GM19023 (cell line): Measurements from ENCODE around the gene LUZP1.

ENCODE experiments used
- ATAC-seq: cut with Tn5 transposase; IDR thresholded peaks from one replicate; pipeline ENCODE4 v1.9.1; 2021; ENCODE audit warnings: mild to moderate bottlenecking, moderate library complexity; ENCODE audit not compliant: unreplicated experiment

The LUZP1 gene

GRCh38 chr1:23088027-23088426 is 80.6 kb downstream of the LUZP1 start:
- ATAC-seq: no peak

GRCh38 chr1:23085696-23086095 is 83.0 kb downstream of the LUZP1 start:
- no peak for ATAC-seq

GRCh38 chr1:23084880-23085279 is 83.8 kb downstream of the LUZP1 start:
- ATAC-seq: no peak

- no peak for ATAC-seq
These were observed 84.8 kb downstream of the LUZP1 start for GRCh38 chr1:23083714-23084480.

- ATAC-seq: no peak
These were observed 87.3 kb downstream of the LUZP1 start for GRCh38 chr1:23081376-23081775.

- no peak for ATAC-seq
These were observed 87.8 kb downstream of the LUZP1 start for GRCh38 chr1:23080885-23081284.

- ATAC-seq: no peak
These were observed 89.6 kb downstream of the LUZP1 start for GRCh38 chr1:23079025-23079424.

- ATAC-seq: no peak
These were observed 94.6 kb downstream of the LUZP1 start for GRCh38 chr1:23074012-23074411.

- ATAC-seq: no peak
These were observed 99.0 kb downstream of the LUZP1 start for GRCh38 chr1:23069675-23070074.

- no peak for ATAC-seq
These were observed 99.5 kb downstream of the LUZP1 start for GRCh38 chr1:23069149-23069548.

GRCh38 chr1:23066075-23066474 is 102.6 kb downstream of the LUZP1 start:
- ATAC-seq: no peak

- ATAC-seq: no peak
These were observed 103.3 kb downstream of the LUZP1 start for GRCh38 chr1:23065385-23065784.

- no peak for ATAC-seq
These were observed 106.4 kb downstream of the LUZP1 start for GRCh38 chr1:23062271-23062670.

GRCh38 chr1:23057301-23057700 is 111.4 kb downstream of the LUZP1 start:
- ATAC-seq: no peak

- ATAC-seq: no peak
These were observed 117.3 kb downstream of the LUZP1 start for GRCh38 chr1:23051290-23051909.

GRCh38 chr1:23050201-23050600 is 118.5 kb downstream of the LUZP1 start:
- no peak for ATAC-seq

- no peak for ATAC-seq
These were observed 124.6 kb downstream of the LUZP1 start for GRCh38 chr1:23044035-23044434.

- ATAC-seq: no peak
These were observed 128.1 kb downstream of the LUZP1 start for GRCh38 chr1:23040509-23040908.

GRCh38 chr1:23039308-23039826 is 129.3 kb downstream of the LUZP1 start:
- ATAC-seq: no peak

- ATAC-seq: no peak
These were observed 131.4 kb downstream of the LUZP1 start for GRCh38 chr1:23037081-23037740.

GRCh38 chr1:23035823-23036452 is 132.7 kb downstream of the LUZP1 start:
- no peak for ATAC-seq
